Upper lobe of left lung (tissue), 4 donors: ENCODE measurements around the gene RNF213.

Experiments
- CTCF ChIP-seq, 6 experiments: fragments of 450-650 bp in 4 of 6; fragments of 200-600 bp in 2 of 6; sonication (generic) in 2 of 6; IDR thresholded peaks; one replicate each; pipeline ENCODE4 v1.5.1; 2016 to 2019; ENCODE audit warnings: antibody characterized with exemption in 6 of 6
- POLR2A ChIP-seq, 4 donors: fragments of 450-650 bp; IDR thresholded peaks; one replicate each; pipeline ENCODE4 v1.5.1; 2016 to 2017; ENCODE audit warnings: antibody characterized with exemption in 4 of 4, mild to moderate bottlenecking in 2 of 4
- POLR2AphosphoS5 ChIP-seq, 2 donors: sonication (generic); formaldehyde crosslinking; IDR thresholded peaks; one replicate each; pipeline ENCODE4 v1.5.1; 2017; ENCODE audit warnings: antibody characterized with exemption in 2 of 2

GRCh38 chr17:80385046-80385445 is 124.4 kb downstream of the RNF213 start:
- TF ChIP-seq POLR2AphosphoS5 (IDR thresholded peaks at IDR 0.05) (no peak), CTCF (IDR thresholded peaks at IDR 0.05) (no peak), POLR2A (IDR thresholded peaks at IDR 0.05) (no peak)
